ENCODE measurements around the gene BUD13.

DNA sequence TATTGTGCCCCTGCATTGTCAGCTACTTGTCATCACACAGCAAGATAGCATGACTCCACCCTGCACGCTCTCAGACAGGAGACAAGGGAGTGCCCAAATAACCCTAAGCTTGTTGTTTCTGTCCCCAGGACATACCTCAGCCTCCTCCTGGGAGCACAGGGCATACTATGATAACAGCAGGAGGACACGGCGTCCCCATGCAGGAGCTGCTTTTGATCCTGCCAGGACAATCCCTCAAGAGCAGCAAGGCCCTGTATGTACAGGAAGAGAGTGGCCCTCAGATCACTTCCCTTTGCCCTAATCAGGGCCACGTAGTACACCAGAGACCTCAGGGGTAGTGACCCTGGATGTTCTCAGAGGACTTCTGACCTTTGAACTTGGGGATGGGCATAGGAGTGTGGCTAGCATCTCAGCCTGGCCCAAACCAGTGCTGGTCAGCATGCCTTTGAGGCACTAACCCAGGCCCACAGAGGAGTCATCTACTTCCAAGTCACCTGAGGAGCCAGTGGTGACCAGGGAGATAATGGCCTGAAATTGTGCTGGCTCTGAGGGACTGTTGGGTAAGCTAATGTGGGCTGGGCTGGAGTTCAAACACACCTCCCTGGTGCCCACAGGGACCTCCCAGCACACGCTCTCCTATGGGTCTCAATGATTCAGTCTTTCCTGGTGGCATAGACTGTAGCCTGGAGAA is 41.1 kb upstream of the BUD13 start:
- TF ChIP-seq, protein P1, sequence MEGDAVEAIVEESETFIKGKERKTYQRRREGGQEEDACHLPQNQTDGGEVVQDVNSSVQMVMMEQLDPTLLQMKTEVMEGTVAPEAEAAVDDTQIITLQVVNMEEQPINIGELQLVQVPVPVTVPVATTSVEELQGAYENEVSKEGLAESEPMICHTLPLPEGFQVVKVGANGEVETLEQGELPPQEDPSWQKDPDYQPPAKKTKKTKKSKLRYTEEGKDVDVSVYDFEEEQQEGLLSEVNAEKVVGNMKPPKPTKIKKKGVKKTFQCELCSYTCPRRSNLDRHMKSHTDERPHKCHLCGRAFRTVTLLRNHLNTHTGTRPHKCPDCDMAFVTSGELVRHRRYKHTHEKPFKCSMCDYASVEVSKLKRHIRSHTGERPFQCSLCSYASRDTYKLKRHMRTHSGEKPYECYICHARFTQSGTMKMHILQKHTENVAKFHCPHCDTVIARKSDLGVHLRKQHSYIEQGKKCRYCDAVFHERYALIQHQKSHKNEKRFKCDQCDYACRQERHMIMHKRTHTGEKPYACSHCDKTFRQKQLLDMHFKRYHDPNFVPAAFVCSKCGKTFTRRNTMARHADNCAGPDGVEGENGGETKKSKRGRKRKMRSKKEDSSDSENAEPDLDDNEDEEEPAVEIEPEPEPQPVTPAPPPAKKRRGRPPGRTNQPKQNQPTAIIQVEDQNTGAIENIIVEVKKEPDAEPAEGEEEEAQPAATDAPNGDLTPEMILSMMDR (IDR thresholded peaks at IDR 0.05; ENCODE audit: low read length) = no peak
- TF ChIP-seq EZH2 (IDR thresholded peaks at IDR 0.05; ENCODE audit: borderline replicate concordance, low read length) = no peak

Data from OCI-LY1 (cell line).